HEK293 (cell line): ENCODE results near the gene MGLL.

Experiments
- CTCF ChIA-PET: fragments of 350-600 bp; formaldehyde crosslinking; extraction: SDS; loops from one replicate; lab custom pipeline; 2021; ENCODE audit warnings: antibody characterized with exemption; lab: Yijun Ruan, JAX
- POLR2A ChIA-PET: fragments of 300-600 bp; formaldehyde crosslinking; extraction: SDS; loops from one replicate; lab custom pipeline; 2020; ENCODE audit warnings: antibody characterized with exemption, inconsistent platforms; lab: Yijun Ruan, JAX
- H3K27ac ChIP-seq: fragments of 200-500 bp; sonication (Bioruptor generic); 2 replicates; pipeline ENCODE4 v1.5.1; 2014; ENCODE audit warnings: low read depth, low read length, control low read depth, inconsistent platforms; ENCODE audit errors: extremely low read depth
- H3K36me3 ChIP-seq, 2 experiments: fragments of 200-500 bp in 1 of 2; sonication (Bioruptor generic) in 1 of 2; 1 replicate in 1 of 2; 2 replicates in 1 of 2; pipeline ENCODE4 v1.5.1; 2014 to 2017; ENCODE audit warnings: inconsistent platforms in 2 of 2, low read length in 2 of 2; ENCODE audit not compliant: control insufficient read depth in 2 of 2, insufficient read depth in 1 of 2
- H3K4me1 ChIP-seq: fragments of 200-500 bp; sonication (Bioruptor generic); 2 replicates; pipeline ENCODE4 v1.5.1; 2014; ENCODE audit warnings: mild to moderate bottlenecking, low read length, inconsistent platforms; ENCODE audit not compliant: control insufficient read depth, insufficient read depth
- H3K4me3 ChIP-seq: 2 replicates; pipeline ENCODE4 v1.5.1; 2011; ENCODE audit warnings: low read depth, mild to moderate bottlenecking, control low read depth, low read length, moderate library complexity
- H3K9me3 ChIP-seq: fragments of 200-500 bp; sonication (Bioruptor generic); 2 replicates; pipeline ENCODE4 v1.5.1; 2014; ENCODE audit warnings: low read depth, low read length, inconsistent platforms; ENCODE audit not compliant: control insufficient read depth, insufficient read depth
- KLF17 ChIP-seq: fragments of 450-650 bp; formaldehyde crosslinking; IDR thresholded peaks from 2 replicates; pipeline ENCODE4 v1.5.1; 2016; ENCODE audit warnings: missing biosample characterization, missing genetic modification characterization
- KLF7 ChIP-seq: fragments of 450-650 bp; formaldehyde crosslinking; IDR thresholded peaks from 2 replicates; pipeline ENCODE4 v1.5.1; 2016; ENCODE audit warnings: missing biosample characterization, missing genetic modification characterization, borderline replicate concordance
- KLF8 ChIP-seq: fragments of 450-650 bp; formaldehyde crosslinking; IDR thresholded peaks from 2 replicates; pipeline ENCODE4 v1.5.1; 2016; ENCODE audit warnings: missing biosample characterization, missing genetic modification characterization
- KLF9 ChIP-seq: fragments of 450-650 bp; formaldehyde crosslinking; IDR thresholded peaks from 2 replicates; pipeline ENCODE4 v1.5.1; 2016; ENCODE audit warnings: missing biosample characterization, missing genetic modification characterization, low read depth
- PRDM1 ChIP-seq: fragments of 450-650 bp; formaldehyde crosslinking; IDR thresholded peaks from 2 replicates; pipeline ENCODE4; 2016; ENCODE audit warnings: missing biosample characterization, missing genetic modification characterization
- RBAK ChIP-seq: fragments of 450-650 bp; formaldehyde crosslinking; IDR thresholded peaks from 2 replicates; pipeline ENCODE4 v1.5.1; 2016; ENCODE audit warnings: missing biosample characterization, missing genetic modification characterization
- SCRT2 ChIP-seq: fragments of 450-650 bp; formaldehyde crosslinking; IDR thresholded peaks from 2 replicates; pipeline ENCODE4 v1.5.1; 2016; ENCODE audit warnings: missing biosample characterization, missing genetic modification characterization
- TCF7L2 ChIP-seq: IDR thresholded peaks from 2 replicates; pipeline ENCODE4 v1.6.1; 2011; ENCODE audit warnings: low read depth, mild to moderate bottlenecking, inconsistent platforms, low read length, moderate library complexity, borderline replicate concordance
- YY2 ChIP-seq: fragments of 450-650 bp; formaldehyde crosslinking; IDR thresholded peaks from 2 replicates; pipeline ENCODE4 v1.5.1; 2016; ENCODE audit warnings: missing biosample characterization, missing genetic modification characterization
- ZBTB11 ChIP-seq: fragments of 450-650 bp; formaldehyde crosslinking; conservative IDR thresholded peaks from 2 replicates; pipeline ENCODE4 v1.5.1; 2016; ENCODE audit warnings: low read depth, missing biosample characterization, missing genetic modification characterization
- ZNF121 ChIP-seq: fragments of 450-650 bp; formaldehyde crosslinking; IDR thresholded peaks from 2 replicates; pipeline ENCODE4 v1.5.1; 2016; ENCODE audit warnings: missing biosample characterization, missing genetic modification characterization
- ZNF132 ChIP-seq: fragments of 450-650 bp; formaldehyde crosslinking; IDR thresholded peaks from 2 replicates; pipeline ENCODE4 v1.5.1; 2017; ENCODE audit warnings: missing biosample characterization, missing genetic modification characterization, borderline replicate concordance
- ZNF184 ChIP-seq: fragments of 450-650 bp; IDR thresholded peaks from 2 replicates; pipeline ENCODE4 v1.5.1; 2018; ENCODE audit warnings: missing biosample characterization, mild to moderate bottlenecking, missing genetic modification characterization
- ZNF19 ChIP-seq: fragments of 450-650 bp; formaldehyde crosslinking; IDR thresholded peaks from 2 replicates; pipeline ENCODE4; 2016; ENCODE audit warnings: missing biosample characterization, missing genetic modification characterization, low read depth
- ZNF26 ChIP-seq: fragments of 450-650 bp; formaldehyde crosslinking; IDR thresholded peaks from 2 replicates; pipeline ENCODE4 v1.5.1; 2016; ENCODE audit warnings: missing biosample characterization, missing genetic modification characterization
- ZNF292 ChIP-seq: fragments of 450-650 bp; formaldehyde crosslinking; IDR thresholded peaks from 2 replicates; pipeline ENCODE4 v1.5.1; 2016; ENCODE audit warnings: low read depth, missing biosample characterization, missing genetic modification characterization, borderline replicate concordance
- ZNF350 ChIP-seq: fragments of 450-650 bp; formaldehyde crosslinking; IDR thresholded peaks from 2 replicates; pipeline ENCODE4 v1.5.0; 2017; ENCODE audit warnings: missing biosample characterization, mild to moderate bottlenecking, missing genetic modification characterization
- ZNF416 ChIP-seq: fragments of 450-650 bp; formaldehyde crosslinking; IDR thresholded peaks from 2 replicates; pipeline ENCODE4 v1.5.1; 2016; ENCODE audit warnings: missing biosample characterization, missing genetic modification characterization
- ZNF426 ChIP-seq: fragments of 450-650 bp; formaldehyde crosslinking; IDR thresholded peaks from 2 replicates; pipeline ENCODE4 v1.5.1; 2017; ENCODE audit warnings: missing biosample characterization, missing genetic modification characterization, mild to moderate bottlenecking, inconsistent platforms, moderate library complexity
- ZNF561 ChIP-seq: fragments of 450-650 bp; IDR thresholded peaks from 2 replicates; pipeline ENCODE4 v1.5.1; 2018; ENCODE audit warnings: missing biosample characterization, missing genetic modification characterization, borderline replicate concordance
- ZNF677 ChIP-seq: fragments of 450-650 bp; IDR thresholded peaks from 2 replicates; pipeline ENCODE4 v1.5.0; 2018; ENCODE audit warnings: missing biosample characterization, mild to moderate bottlenecking, missing genetic modification characterization, moderate library complexity
- ZNF785 ChIP-seq: fragments of 450-650 bp; formaldehyde crosslinking; IDR thresholded peaks from 2 replicates; pipeline ENCODE4 v1.5.1; 2016; ENCODE audit warnings: missing biosample characterization, missing genetic modification characterization
- ZNF792 ChIP-seq: fragments of 450-650 bp; formaldehyde crosslinking; IDR thresholded peaks from 2 replicates; pipeline ENCODE4 v1.5.1; 2016; ENCODE audit warnings: missing biosample characterization, missing genetic modification characterization
- ZXDB ChIP-seq: fragments of 450-650 bp; formaldehyde crosslinking; IDR thresholded peaks from 2 replicates; pipeline ENCODE4 v1.5.1; 2016; ENCODE audit warnings: missing biosample characterization, missing genetic modification characterization
- TF ChIP-seq, protein P1 (sequence below): fragments of 450-650 bp; formaldehyde crosslinking; IDR thresholded peaks from 2 replicates; pipeline ENCODE4 v1.5.1; 2016; ENCODE audit warnings: missing biosample characterization, missing genetic modification characterization

Gene MGLL

DNA sequence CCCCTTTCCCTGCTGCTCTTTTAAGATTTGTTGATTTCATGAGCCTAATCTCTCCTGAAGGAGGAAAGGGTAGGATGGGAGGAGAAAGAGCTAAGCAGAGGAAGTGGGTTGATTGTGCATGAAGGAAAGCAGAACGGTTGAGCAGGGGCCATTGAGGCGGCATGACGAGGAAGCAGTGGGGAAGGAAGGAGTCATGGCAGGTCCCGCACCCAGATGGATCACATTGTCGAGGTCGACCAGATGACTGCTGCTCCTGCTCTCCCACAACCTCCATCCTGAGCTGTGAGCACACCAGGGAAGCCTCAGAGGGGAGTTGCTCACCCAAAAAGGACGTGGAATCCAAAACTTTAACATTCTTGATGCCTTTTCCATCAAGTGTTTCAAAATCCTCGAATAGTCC lies 106.8 kb downstream of the MGLL start:
- TF ChIP-seq RBAK (no peak), ZNF121 (tag by site-specific recombination) (no peak), ZNF792 (no peak), ZNF426 (tag by site-specific recombination) (no peak), KLF7 (tag by site-specific recombination) (no peak), ZNF132 (tag by site-specific recombination) (no peak), KLF9 (tag by site-specific recombination) (no peak), ZNF292 (tag by site-specific recombination) (no peak)
- H3K36me3 ChIP-seq: no peaks in the 10 kb centered on the region
- H3K27ac ChIP-seq: no peak overlapping the region
- H3K4me3 ChIP-seq: no peak overlapping the region
- H3K4me1 ChIP-seq: no peaks in the 10 kb centered on the region
- no peaks in the 10 kb centered on the region for H3K9me3 ChIP-seq
- ChIA-PET CTCF (no interaction called here), POLR2A (no interaction called here)

- Histone ChIP-seq H3K27ac (no peak overlapping the region), H3K36me3 (no peaks in the 10 kb centered on the region), H3K4me3 (no peak overlapping the region), H3K4me1 (no peaks in the 10 kb centered on the region), H3K9me3 (no peaks in the 10 kb centered on the region)
- POLR2A ChIA-PET: no interaction called here
- CTCF ChIA-PET: no interaction called here
- TF ChIP-seq KLF17 (tag by site-specific recombination) (no peak), ZBTB11 (tag by site-specific recombination) (no peak), SCRT2 (tag by site-specific recombination) (no peak), ZNF677 (tag by site-specific recombination) (no peak), TCF7L2 (no peak), ZNF561 (no peak), PRDM1 (tag by site-specific recombination) (no peak), KLF8 (tag by site-specific recombination) (no peak), YY2 (tag by site-specific recombination) (no peak), ZNF184 (tag by site-specific recombination) (no peak), ZNF26 (tag by site-specific recombination) (no peak), ZNF416 (tag by site-specific recombination) (no peak), ZNF785 (tag by site-specific recombination) (no peak), ZXDB (tag by site-specific recombination) (no peak), ZNF350 (tag by site-specific recombination) (no peak), ZNF19 (tag by site-specific recombination) (no peak)
- TF ChIP-seq, protein P1, sequence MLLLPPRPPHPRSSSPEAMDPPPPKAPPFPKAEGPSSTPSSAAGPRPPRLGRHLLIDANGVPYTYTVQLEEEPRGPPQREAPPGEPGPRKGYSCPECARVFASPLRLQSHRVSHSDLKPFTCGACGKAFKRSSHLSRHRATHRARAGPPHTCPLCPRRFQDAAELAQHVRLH: no peak
These were observed 107.4 kb downstream of the MGLL start for GRCh38 chr3:127714866-127715265.
